Measurements from ENCODE around the gene SDK1.

DNA sequence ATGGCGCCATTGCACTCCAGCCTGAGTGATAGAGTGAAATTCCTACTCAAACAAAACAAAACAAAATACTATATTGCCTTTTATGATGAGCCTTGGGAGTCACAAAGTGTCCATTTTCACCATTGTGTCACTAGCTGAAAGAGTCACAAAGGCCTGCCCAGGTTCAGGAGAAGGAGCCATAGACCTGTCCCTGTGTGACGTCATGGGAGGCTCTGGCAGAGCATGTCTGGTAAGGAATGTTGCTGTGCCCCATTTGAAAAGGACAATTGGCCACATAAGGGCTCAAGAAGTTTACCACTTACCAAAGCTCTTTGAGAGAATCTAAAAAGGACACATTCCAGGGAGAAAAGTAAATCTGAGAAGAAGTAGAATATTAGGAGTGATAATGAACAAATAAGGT, 367.7 kb downstream of the SDK1 start:
- TF ChIP-seq, protein P1, sequence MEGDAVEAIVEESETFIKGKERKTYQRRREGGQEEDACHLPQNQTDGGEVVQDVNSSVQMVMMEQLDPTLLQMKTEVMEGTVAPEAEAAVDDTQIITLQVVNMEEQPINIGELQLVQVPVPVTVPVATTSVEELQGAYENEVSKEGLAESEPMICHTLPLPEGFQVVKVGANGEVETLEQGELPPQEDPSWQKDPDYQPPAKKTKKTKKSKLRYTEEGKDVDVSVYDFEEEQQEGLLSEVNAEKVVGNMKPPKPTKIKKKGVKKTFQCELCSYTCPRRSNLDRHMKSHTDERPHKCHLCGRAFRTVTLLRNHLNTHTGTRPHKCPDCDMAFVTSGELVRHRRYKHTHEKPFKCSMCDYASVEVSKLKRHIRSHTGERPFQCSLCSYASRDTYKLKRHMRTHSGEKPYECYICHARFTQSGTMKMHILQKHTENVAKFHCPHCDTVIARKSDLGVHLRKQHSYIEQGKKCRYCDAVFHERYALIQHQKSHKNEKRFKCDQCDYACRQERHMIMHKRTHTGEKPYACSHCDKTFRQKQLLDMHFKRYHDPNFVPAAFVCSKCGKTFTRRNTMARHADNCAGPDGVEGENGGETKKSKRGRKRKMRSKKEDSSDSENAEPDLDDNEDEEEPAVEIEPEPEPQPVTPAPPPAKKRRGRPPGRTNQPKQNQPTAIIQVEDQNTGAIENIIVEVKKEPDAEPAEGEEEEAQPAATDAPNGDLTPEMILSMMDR (IDR thresholded peaks at IDR 0.05) = no peak
- TF ChIP-seq POLR2A (IDR thresholded peaks at IDR 0.05) = no peak
